ENCODE results near the gene ZC3H12D. TPM values are rescaled to one million over a fixed set of nuclear protein-coding genes. Genes with fewer than 3 reads are reported as not detected.
"Not testable (repeated sequence)": the region's sequence is repeated elsewhere in the genome, so short reads cannot be mapped to it uniquely, and the experiment has no call there.

ZC3H12D gene
- total RNA-seq, 1 donor from 2014 or later, result 0.25 TPM

DNA sequence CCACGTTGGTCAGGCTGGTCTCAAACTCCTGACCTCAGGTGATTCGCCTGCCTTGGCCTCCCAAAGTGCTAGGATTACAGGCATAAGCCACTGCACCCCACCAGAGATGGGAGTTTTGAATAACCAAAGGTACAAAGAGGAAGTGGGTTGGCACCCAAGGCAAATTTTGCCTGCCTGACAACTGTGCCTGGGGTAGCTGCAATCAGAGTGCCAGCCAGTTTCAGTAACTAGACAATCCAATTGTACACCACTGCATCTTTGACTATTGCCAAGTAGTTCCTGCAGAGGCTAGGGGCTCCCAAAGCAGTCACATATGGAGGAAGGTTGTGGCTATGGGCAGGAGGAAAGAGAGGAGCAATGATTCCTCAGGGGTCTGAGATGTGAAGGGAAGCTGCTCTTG, 16.6 kb downstream of the ZC3H12D start:
- Histone ChIP-seq H3K27me3 (ENCODE audit: low read depth) (peaks cover 52% of the 10 kb centered on the region), H3K4me1 (peaks cover 7% of the 10 kb centered on the region), H3K9me3 (replicated peaks) (no peaks in the 10 kb centered on the region), H3K27ac (replicated peaks) (no peak overlapping the region), H3K4me3 (no peak overlapping the region), H3K36me3 (no peaks in the 10 kb centered on the region)
- intact Hi-C loops (cut with micrococcal nuclease), result no loop called here
- no peak for DNase-seq
- no peak for TF ChIP-seq CTCF (IDR thresholded peaks at IDR 0.05; ENCODE audit: borderline replicate concordance)

DNA sequence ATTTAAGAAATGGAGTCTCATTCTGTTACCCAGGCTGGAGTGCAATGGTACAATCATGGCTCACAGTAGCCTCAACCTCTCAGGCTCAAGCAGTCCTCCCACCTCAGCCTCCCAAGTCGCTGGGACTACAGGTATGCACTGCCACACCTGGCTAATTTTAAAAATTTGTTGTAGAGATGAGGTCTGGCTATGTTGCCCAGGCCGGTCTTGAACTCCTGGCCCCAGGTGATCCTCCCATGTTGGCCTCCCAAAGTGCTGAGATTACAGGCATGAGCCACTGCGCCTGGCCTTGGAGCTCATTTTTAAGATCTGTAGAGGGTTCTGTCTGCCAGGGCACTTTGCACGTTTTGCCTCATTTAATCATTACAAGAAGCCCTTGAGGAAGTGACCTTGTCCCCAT, 17.5 kb downstream of the ZC3H12D start:
- no peak for TF ChIP-seq CTCF (IDR thresholded peaks at IDR 0.05; ENCODE audit: borderline replicate concordance)
- H3K36me3 ChIP-seq, result no peaks in the 10 kb centered on the region
- no peak for DNase-seq
- intact Hi-C loops (cut with micrococcal nuclease), result no loop called here
- no peaks in the 10 kb centered on the region for H3K9me3 ChIP-seq (replicated peaks)
- H3K4me1 ChIP-seq, result no peaks in the 10 kb centered on the region
- H3K27ac ChIP-seq (replicated peaks), result no peak overlapping the region
- H3K27me3 ChIP-seq (ENCODE audit: low read depth), result peaks cover 56% of the 10 kb centered on the region
- no peak overlapping the region for H3K4me3 ChIP-seq

GRCh38 chr6:149464411-149464810, 20.4 kb downstream of the ZC3H12D start:
- no peak for TF ChIP-seq CTCF (IDR thresholded peaks at IDR 0.05; ENCODE audit: borderline replicate concordance)
- DNase-seq, result no peak
- H3K27ac ChIP-seq (replicated peaks), result no peak overlapping the region

DNA sequence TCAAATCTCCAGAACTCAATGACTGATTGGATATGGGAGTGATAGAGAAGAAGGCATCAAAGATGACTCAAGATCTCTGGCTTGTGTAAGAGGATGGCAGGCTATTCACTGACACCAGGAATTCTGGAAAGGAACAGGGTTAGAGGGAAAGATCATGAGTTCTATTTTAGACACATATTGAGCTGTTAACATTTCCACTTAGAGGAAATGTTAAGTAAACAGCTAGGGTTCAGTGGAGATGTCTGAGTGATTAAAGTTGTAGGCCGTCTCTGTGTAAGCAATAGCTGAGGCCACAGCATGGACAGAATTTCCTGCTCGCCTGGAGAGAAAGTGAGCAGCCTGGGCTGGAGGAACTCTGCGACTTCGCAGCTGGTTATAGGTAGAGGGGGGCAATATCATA, 21.0 kb downstream of the ZC3H12D start:
- peaks cover 68% of the 10 kb centered on the region for H3K27me3 ChIP-seq (ENCODE audit: low read depth)
- H3K36me3 ChIP-seq, result no peaks in the 10 kb centered on the region
- no peaks in the 10 kb centered on the region for H3K9me3 ChIP-seq (replicated peaks)
- no peak overlapping the region for H3K27ac ChIP-seq (replicated peaks)
- no peaks in the 10 kb centered on the region for H3K4me1 ChIP-seq
- no peak for TF ChIP-seq CTCF (IDR thresholded peaks at IDR 0.05; ENCODE audit: borderline replicate concordance)
- intact Hi-C loops (cut with micrococcal nuclease), result no loop called here
- no peak overlapping the region for H3K4me3 ChIP-seq
- no peak for DNase-seq

More at GRCh38 chr6:149464411-149464810, 20.4 kb downstream of the ZC3H12D start:
- Histone ChIP-seq H3K4me1 (no peaks in the 10 kb centered on the region), H3K4me3 (no peak overlapping the region), H3K36me3 (no peaks in the 10 kb centered on the region), H3K27me3 (ENCODE audit: low read depth) (peaks cover 65% of the 10 kb centered on the region), H3K9me3 (replicated peaks) (no peaks in the 10 kb centered on the region)
- intact Hi-C loops (cut with micrococcal nuclease), result no loop called here

DNA sequence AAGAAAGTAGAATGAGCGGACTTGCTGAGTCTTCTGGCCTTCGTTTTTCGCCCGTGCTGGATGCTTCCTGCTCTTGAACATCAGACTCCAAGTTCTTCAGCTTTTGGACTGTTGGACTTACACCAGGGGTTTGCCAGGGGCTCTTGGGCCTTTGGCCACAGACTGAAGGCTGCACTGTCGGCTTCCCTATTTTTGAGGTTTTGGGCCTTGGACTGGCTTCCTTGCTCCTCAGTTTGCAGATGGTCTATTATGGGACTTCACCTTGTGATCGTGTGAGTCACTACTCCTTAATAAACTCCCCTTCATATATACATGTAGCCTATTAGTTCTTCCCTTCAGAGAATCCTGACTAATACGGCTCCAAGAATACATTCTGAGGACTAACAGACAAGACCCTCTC, 22.1 kb downstream of the ZC3H12D start:
- H3K4me3 ChIP-seq; intact Hi-C loops (cut with micrococcal nuclease); DNase-seq; H3K27ac ChIP-seq (replicated peaks); H3K36me3 ChIP-seq; H3K4me1 ChIP-seq; H3K9me3 ChIP-seq (replicated peaks): not testable (repeated sequence)
- H3K27me3 ChIP-seq (ENCODE audit: low read depth), result peaks cover 65% of the 10 kb centered on the region

DNA sequence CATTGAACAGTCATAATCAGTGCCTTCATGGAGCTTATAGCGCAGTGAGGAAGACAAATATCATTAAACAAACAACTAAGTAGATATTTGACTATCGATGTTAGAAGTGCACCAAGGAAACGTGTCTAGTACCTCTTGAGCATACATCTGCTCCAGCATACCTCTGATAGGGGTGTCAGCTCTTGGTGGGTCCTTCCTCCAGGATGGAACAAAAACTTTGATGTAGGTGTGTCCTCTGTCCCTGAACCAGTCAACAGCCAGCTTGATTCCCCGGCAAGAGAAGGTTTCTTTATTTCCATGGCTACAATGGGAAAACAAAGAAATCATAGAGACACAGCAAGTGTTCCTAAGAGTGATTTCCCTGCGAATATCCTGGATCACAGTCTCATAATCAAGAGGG, 23.1 kb downstream of the ZC3H12D start:
- no peaks in the 10 kb centered on the region for H3K36me3 ChIP-seq
- H3K27me3 ChIP-seq (ENCODE audit: low read depth), result peaks cover 55% of the 10 kb centered on the region
- H3K27ac ChIP-seq (replicated peaks), result no peak overlapping the region
- DNase-seq, result no peak
- no peaks in the 10 kb centered on the region for H3K9me3 ChIP-seq (replicated peaks)
- no peak for TF ChIP-seq CTCF (IDR thresholded peaks at IDR 0.05; ENCODE audit: borderline replicate concordance)
- peaks cover 18% of the 10 kb centered on the region for H3K4me1 ChIP-seq
- intact Hi-C loops (cut with micrococcal nuclease), result no loop called here
- H3K4me3 ChIP-seq, result no peak overlapping the region

DNA sequence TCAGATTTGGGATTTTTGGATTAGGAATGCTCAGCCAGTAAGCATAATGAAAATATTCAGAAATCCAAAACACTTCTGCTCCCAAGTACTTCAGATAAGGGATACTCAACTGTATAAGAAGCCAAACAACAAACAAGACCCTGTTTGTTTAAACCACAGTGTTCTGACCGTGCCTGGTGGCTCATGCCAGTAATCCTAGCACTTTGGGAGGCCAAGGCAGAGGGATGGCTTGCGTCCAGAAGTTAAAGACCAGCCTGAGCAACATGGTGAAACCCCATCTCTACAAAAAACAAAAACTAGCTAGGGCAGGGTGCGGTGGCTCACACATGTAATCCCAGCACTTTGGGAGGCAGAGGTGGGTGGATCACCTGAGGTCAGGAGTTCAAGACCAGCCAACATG, 24.6 kb downstream of the ZC3H12D start:
- H3K4me3 ChIP-seq; H3K36me3 ChIP-seq; H3K27ac ChIP-seq (replicated peaks); H3K9me3 ChIP-seq (replicated peaks); intact Hi-C loops (cut with micrococcal nuclease); DNase-seq: not testable (repeated sequence)
- H3K4me1 ChIP-seq, result peaks cover 30% of the 10 kb centered on the region
- H3K27me3 ChIP-seq (ENCODE audit: low read depth), result peaks cover 44% of the 10 kb centered on the region

Measured in left ventricle myocardium inferior (tissue), 1 donor.